GM19025 (cell line): ENCODE data around the gene WBP1.
"Not testable (repeated sequence)": the region's sequence is repeated elsewhere in the genome, so short reads cannot be mapped to it uniquely, and the experiment has no call there.

Source experiments
- ATAC-seq: cut with Tn5 transposase; IDR thresholded peaks from one replicate; pipeline ENCODE4 v1.9.1; 2021; ENCODE audit warnings: mild to moderate bottlenecking, low read depth, moderate library complexity; ENCODE audit not compliant: unreplicated experiment

WBP1 gene

DNA sequence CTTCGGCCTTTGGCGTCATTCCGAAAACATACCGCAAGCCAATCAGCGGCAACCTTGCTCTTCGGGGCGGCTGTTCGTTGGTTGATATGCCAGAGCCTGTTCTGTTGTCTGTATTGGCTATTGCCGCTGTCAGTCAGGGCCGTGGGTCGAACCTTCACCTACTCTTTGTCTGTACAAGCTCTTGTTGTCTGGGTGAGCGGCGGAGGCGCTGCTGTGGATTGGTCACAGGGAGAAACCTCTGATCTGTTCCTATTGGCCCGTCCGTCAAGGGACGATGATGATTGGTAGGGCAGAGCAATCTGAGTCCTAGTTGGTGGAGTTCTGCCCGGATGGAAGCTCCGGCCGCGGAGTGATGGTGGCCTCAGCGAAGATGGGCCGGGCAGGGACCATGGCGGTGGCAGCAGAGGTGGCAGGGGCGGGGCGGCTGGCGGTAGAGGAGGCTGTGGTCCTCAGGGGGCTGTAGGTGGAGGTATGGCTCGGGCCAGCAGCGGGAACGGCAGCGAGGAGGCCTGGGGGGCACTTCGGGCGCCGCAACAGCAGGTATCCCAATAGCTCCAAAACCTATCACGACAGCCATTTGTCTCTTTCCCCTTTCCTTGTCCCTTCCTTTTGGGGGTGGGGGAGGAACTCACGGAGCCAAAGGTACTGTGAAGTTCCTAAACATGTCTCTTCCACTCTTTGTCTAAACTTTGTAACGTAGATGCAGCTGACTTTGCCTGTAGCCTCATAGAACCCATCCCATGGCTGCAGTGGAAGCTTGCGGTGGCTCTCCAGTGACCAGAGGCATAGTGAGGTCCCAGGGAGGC lies at the start of gene WBP1:
Gene WBP1 (plus strand): TSS at position 307 of the 806 bp plus-strand sequence. CDS start 165 bp downstream, at position 472.
- peak; percentile 83 for ATAC-seq

DNA sequence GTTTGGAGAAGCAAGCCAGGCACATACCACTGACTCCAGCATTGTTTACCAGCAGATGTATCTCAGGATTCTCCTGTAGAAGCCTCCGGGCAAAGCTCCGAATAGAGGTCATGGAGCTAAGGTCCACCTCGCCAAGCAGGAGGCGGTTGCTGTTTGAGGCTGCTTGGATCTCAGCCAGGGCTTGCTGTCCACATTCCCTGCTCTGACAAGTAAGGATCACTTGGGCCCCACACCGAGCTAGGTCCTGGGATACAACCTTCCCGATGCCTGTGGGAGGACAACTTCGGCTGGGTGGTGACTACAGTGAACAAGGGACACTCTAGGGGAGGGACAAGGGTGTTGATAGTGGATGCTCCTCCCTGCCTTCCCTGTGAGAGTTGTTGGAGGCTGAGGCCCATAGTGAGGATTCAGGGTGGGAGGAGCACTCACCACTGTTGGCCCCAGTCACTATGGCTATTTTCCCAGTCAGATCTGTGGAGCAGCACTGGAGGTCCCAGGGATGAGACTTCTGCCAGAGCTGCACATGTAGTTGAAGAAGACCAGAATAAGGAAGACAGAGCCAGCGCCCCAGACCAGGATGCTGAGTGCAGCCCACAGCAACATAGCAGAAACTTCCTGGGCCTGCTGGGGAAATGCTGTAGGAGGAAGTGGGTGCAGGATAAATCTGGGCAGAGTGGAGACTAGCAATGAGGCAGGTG lies 45.1 kb upstream of the WBP1 start:
- ATAC-seq, result no peak

DNA sequence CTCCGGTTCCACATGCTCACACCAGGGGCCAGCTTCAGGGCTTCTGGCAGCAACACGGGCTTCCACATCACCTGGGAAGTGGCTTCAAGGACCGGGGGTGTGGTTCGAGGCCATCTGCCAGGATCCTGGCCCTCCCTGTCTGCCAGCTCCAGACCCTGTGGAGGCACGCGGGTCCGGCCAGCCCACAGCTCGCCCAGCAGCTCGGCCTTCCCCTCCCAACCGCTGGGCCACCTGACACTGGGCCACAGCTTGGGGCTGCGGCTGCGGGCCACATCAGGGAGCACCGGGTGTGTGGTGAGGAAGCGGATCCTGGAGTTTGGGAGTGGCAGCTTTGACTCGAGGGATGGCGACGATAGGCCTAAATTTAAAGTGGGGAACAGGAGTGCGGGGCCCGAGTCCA lies 43.8 kb upstream of the WBP1 start:
- ATAC-seq, result no peak

GRCh38 chr2:74414881-74415761 lies 43.1 kb upstream of the WBP1 start:
- ATAC-seq, result no peak

DNA sequence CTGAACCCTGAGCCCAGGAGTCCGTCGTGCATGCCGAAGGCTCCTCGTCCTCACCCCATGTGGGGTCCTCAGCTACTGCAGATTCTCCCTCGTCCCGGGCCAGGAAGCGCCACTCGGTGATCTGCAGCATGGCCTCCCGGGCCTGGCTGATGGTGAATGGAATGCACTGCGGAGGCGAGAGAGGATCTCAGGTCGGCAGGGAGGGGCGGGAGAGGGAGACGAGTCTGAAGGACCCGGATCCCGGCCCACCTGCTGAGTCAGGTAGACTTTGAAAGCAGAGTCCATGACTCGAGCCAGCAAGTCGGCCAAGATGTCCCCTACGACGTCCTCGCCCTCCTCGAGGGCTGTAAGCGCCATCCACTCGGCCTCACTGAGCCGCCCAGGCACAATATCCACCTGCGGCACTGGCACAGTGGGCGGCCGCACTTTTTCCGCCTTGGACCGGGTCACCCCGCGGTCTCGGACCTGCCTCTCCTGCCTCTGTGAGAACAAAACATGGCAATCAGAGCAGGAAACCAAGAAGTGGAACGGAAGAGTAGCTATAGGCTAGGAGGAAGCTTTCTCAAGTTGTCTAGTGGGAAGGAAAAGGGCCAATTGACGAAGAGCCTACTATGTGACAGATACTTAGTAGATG lies 42.4 kb upstream of the WBP1 start:
- no peak for ATAC-seq

DNA sequence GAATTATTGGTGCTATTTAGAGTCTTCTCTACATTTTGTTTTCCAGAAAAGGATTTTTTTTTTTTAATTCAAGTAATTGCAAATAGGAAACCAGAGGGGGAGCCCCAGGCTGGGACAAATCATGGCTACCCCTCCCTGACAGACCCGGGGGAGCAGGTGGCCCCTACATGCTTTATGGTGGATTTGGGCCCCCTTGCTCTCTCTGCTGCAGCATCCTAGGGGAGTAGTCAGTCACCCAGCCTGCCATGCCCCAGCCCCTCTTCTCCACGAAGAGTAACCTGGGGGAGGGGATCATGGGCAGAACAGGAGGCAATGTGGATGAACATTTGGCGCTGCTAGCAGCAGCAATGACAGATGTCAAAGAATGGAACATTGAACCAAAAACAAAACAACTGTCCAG lies 41.5 kb upstream of the WBP1 start:
- no peak for ATAC-seq

GRCh38 chr2:74417197-74417596 lies 41.0 kb upstream of the WBP1 start:
- ATAC-seq, result no peak

DNA sequence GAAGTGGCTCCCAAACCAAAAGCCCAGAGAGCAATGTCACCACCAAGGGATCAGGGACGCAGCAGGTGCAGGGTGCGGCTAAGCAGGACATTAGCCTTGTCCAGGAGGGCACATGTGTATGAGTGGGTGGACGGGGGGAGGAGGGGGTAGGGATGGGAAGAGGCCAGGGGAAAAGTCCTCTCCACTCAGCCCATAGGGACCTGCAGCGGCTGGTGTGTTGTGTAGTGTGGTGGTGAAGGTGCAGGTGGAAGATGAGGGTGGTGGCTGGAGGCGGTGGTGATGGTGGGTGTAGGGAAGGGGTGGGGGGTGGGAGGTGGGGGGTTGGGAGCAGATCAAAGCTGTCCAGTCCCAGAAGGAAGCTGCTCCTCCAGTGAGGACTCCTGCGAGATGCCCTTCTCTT lies 40.5 kb upstream of the WBP1 start:
- ATAC-seq, result no peak

DNA sequence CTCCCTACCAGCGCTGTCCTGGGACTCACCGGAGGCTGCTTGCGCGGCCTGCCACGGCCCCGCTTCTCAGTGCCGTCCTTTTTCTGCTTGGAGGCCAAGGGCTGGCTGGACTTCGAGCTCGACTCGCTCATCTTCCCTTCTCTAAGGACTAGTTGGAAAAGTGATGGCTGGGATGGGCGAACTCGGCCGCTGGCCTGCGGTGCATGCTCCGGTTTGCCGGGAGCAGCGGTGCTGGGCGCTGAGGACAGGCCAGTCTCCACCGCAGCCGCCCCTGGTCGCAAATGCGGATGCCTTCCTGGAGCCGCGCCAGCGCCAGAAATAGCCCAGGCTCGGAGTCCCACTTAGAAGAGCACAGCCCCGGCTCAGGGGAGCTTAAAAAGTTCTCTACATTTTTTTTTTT lies 39.9 kb upstream of the WBP1 start:
- no peak for ATAC-seq

DNA sequence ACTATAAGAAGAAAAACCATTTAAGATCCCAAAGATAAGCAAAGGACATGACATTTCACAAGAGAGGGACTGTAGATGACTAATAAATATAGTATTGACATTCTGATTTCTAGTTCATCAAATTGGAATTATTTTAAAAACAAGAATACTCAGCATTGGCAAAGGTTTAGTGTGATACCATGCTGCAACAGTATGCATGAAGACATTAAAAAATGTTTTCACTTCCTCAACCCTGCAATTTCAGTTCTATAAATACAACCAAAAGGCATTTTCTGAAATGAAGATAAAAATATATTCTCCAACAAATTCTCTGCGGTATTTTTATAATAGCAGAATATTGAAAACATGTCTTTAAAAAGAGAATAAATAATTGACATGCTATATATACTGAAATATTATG lies 38.9 kb upstream of the WBP1 start:
- ATAC-seq, result no peak

DNA sequence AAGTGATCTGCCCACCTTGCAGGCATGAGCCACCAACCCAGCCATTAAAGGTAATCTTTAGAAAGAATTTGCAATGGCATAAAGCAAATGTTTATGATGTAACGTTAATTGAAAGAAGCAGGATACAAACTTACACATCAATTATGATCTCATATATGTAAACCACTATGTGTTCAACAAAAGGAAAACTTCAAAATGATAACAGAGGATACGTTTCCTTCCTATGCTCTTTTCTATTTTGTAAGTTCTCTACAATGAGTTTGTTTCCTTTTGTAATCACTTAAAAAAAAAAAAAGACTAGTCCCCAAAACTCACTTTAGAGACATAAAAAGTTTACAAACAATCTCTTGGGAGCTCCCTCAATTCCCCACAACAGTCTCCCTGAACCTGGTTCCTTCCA lies 38.2 kb upstream of the WBP1 start:
- no peak for ATAC-seq

DNA sequence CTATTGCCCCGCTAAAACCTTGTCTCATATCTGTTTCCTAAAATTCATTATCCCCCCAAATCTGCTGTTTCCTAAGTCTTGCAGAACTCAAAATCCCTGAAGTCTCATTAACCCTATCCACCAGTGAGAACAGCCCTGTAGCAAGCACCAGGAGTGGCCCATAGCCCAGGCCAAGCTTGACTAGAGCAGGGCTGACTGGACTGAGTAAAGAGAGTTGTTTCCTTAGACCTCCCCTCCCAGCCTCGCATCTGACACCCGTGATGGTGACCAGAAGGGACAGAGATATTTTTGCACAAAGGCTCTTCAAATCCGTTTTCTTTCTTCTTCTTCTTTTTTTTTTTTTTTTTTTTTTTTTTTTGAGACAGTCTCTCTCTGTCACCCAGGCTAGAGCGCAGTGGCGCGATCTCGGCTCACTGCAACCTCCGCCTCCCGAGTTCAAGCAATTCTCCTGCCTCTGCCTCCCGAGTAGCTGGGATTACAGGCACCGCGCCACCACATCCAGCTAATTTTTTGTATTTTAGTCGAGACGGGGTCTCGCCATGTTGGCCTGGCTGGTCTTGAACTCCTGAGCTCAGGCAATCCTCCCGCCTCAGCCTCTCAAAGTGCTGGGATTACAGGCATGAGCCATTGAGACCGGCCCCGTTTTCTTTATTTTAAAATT lies 37.7 kb upstream of the WBP1 start:
- ATAC-seq, result not testable (repeated sequence)

DNA sequence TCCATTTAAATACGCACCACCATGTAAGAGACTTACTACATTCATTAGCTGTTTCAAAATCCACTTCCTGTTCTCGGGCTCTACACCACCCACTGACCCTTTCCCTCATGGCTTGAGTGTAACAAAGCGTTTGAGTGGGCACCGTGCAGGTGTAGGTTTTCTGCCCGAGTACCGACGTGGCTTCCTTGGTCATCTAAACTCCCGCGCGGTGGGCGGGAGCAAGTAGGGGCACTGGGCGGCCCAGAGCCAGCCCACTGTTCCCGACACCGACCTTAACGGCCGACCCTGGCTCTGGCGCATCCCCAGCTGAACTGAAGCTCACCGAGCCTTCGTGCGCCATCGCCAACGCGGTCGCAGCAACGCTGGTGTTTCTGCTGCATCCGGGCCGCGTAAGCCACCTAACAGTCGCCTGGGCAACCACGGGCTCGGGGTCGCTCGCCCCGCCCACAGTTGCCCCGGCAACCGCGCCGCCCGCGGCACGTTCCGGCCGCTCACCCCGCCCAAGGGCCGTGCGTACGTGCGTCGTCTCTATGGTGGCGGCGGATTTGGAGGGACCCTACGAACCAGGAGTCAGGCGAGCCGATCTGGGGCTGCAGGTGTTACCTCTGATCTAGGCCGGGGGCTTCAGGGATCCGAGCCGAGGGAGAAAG lies 36.9 kb upstream of the WBP1 start, which contains the start of the genes C2orf81 and WDR54:
Gene C2orf81 (minus strand): TSS at position 399 of the 650 bp plus-strand sequence. CDS start 59 bp downstream, at position 340.
Gene WDR54 (plus strand): TSS at position 510 of the 650 bp plus-strand sequence. CDS start 424 bp downstream, outside the sequence.
- ATAC-seq, result peak; percentile 97

DNA sequence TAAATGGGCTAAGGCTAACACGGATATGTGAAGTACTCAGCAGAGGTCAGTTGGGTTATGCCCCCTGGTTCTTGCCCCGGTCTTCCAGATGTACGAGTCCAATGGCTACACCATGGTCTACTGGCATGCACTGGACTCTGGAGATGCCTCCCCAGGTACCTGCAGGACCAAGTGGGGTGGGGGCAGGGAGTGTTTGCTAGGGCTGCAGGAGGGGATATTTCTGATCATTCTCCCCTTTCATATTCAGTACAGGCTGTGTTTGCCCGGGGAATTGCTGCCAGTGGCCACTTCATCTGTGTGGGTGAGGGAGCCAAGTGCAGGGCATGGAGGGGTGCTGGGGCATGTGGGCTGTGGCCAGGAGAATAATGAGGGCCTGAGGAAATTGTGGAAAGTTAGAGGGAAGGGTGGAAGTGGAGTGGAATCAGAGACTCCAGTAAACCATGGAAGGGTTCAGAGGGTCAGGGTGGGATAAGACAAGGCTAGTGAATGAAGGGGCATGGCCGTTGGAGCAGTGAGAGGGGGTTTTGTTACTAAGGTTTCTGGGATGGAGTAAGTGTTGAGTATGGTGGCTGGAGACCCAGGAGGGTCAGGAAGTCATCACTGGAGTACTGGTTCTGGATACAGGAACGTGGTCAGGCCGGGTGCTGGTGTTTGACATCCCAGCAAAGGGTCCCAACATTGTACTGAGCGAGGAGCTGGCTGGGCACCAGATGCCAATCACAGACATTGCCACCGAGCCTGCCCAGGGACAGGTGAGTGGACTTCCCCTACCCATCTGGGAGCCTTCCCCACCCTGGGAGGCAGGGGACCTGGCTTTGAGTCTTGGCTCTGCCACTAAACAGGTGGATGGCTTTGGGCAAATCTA lies 34.8 kb upstream of the WBP1 start:
- ATAC-seq, result no peak

DNA sequence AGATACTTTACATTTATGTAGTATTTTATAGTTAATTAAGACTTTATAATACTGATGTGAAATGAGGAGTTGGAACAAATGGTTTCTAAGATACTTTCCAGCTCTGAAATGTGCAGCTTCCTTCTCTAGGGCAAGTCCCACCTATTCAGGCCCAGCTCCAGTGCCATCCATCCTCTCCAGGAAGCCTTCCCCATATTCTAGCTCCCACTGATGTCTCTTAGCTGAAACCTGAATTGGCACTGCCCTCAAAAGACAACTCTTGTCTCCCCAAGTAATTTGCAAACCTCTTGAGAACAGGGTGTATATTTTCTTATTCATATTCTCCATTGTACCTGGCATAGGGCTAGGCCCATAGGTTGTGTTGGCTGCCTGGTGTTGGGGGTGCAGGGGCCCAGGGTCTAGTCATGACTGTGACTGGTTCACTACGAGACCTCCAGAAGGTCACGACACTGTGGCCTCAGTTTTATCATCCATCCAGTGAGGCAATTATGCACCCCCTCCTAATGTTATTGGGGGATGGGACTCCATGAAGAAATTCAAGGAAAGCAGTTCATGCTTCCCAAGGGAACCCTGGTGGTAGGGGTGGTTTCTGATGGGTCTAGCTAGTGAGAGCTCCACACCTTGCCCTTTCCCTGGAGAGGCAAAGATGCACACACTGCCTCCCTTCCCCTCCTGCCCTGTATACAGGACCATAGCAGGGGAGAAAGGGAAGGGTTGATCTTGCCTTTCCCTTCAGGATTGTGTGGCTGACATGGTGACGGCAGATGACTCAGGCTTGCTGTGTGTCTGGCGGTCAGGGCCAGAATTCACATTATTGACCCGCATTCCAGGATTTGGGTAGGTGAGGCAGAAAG lies 33.9 kb upstream of the WBP1 start:
- ATAC-seq, result no peak

- no peak for ATAC-seq
Observed at GRCh38 chr2:74424995-74425406, 33.2 kb upstream of the WBP1 start.

DNA sequence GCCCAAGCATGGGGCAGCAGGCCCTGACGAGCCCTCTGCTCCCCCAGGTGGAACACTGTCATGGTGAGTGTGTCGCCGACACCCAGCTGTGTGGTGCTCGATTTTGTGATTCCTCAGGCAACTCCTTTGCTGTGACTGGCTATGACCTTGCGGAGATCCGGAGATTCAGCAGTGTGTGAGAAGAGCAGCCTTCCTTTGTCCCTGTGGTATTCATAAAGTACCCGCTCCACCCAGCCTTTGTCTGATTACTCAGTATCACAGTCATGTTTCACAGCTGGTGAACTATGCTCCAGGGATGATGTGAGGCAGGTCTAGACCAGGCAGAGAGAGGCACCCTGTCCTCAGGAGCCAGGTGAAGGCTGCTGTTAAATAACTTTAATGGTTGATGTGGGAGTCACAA lies 32.7 kb upstream of the WBP1 start:
- ATAC-seq, result no peak
